HCT116 (cell line): Measurements from ENCODE around the gene KLF16. TPM values are rescaled to one million over a fixed set of nuclear protein-coding genes. Genes with fewer than 3 reads are reported as not detected.

Source experiments
- ATAC-seq: fragments of 200-7000 bp; cut with Tn5 transposase; 2 replicates; pipeline ENCODE4 v1.9.1; 2020; ENCODE audit warnings: mild to moderate bottlenecking, moderate library complexity
- BruUV-seq: library from RNA; stranded (reverse); fragments of 400-500 nt; replicated peaks from 2 replicates; lab custom pipeline; 2021; lab: Mats Ljungman, UMichigan
- CTCF ChIA-PET: fragments of 300-600 bp; sonication (Branson Sonifier 250); formaldehyde crosslinking; loops from one replicate; lab custom pipeline; 2021; ENCODE audit warnings: antibody characterized with exemption; lab: Charles Lee
- POLR2A ChIA-PET: fragments of 300-600, 350-600 bp; sonication (Branson Sonifier 250); formaldehyde crosslinking; loops from one replicate; lab custom pipeline; 2021; ENCODE audit warnings: antibody characterized with exemption; lab: Charles Lee
- RAD21 ChIA-PET, 2 experiments: fragments of 300-600 bp; sonication (Branson Sonifier 250); formaldehyde crosslinking; loops; one replicate each; lab custom pipeline; 2023; ENCODE audit warnings: low total read pairs in 2 of 2; ENCODE audit not compliant: uncharacterized antibody in 2 of 2, unreplicated experiment in 2 of 2, low non-redundant PET in 1 of 2; lab: Charles Lee
- DNase-seq: peaks from one replicate; pipeline ENCODE4 v3.0.0-alpha.2; 2010; ENCODE audit warnings: low read depth, low spot score
- H2AFZ ChIP-seq: fragments of 200-600 bp; shearing (Covaris generic), sonication (generic); 2 replicates; pipeline ENCODE4 v1.6.1; 2017; ENCODE audit warnings: low read depth, mixed run types, mixed read lengths, antibody characterized with exemption, low read length; ENCODE audit not compliant: poor library complexity, severe bottlenecking
- H3K27ac ChIP-seq: 2 replicates; pipeline ENCODE4 v1.5.1; 2012; ENCODE audit warnings: low read depth, low read length
- H3K27me3 ChIP-seq: fragments of 200-600 bp; sonication (generic); 2 replicates; pipeline ENCODE4 v1.6.1; 2016; ENCODE audit warnings: mixed run types, low read length, mixed read lengths; ENCODE audit not compliant: insufficient read depth
- H3K36me3 ChIP-seq, 2 experiments: fragments of 200-500 bp in 1 of 2; fragments of 200-600 bp in 1 of 2; sonication (Bioruptor generic) in 1 of 2; sonication (generic) in 1 of 2; 2 replicates each; pipeline versions ENCODE4 v1.5.1 to v1.6.1; 2014 to 2016; ENCODE audit warnings: low read length in 2 of 2, inconsistent platforms in 1 of 2, mixed read lengths in 1 of 2, mixed run types in 1 of 2; ENCODE audit not compliant: insufficient read depth in 2 of 2, control insufficient read depth in 1 of 2
- H3K4me1 ChIP-seq, 2 experiments: fragments of 200-600 bp in 1 of 2; sonication (generic) in 1 of 2; 2 replicates each; pipeline versions ENCODE4 v1.5.1 to v1.6.1; 2012 to 2017; ENCODE audit warnings: low read length in 2 of 2, inconsistent platforms in 1 of 2, mild to moderate bottlenecking in 1 of 2, mixed read lengths in 1 of 2, mixed run types in 1 of 2, moderate library complexity in 1 of 2; ENCODE audit not compliant: insufficient read depth in 2 of 2, control insufficient read depth in 1 of 2
- H3K4me2 ChIP-seq: fragments of 200-600 bp; sonication (generic); 2 replicates; pipeline ENCODE4 v1.6.1; 2017; ENCODE audit warnings: mixed run types, low read length, mixed read lengths
- H3K4me3 ChIP-seq, 2 experiments: fragments of 200-600 bp in 1 of 2; sonication (generic) in 1 of 2; replicated peaks in 1 of 2; 2 replicates each; pipeline ENCODE4 v1.5.1; 2011 to 2016; ENCODE audit warnings: low read length in 2 of 2, control low read depth in 1 of 2, low read depth in 1 of 2, mild to moderate bottlenecking in 1 of 2, mixed read lengths in 1 of 2, mixed run types in 1 of 2
- H3K79me2 ChIP-seq: fragments of 200-600 bp; sonication (generic); 2 replicates; pipeline ENCODE4 v1.6.1; 2017; ENCODE audit warnings: mild to moderate bottlenecking, mixed run types, low read length, moderate library complexity, mixed read lengths; ENCODE audit not compliant: insufficient read depth
- H3K9ac ChIP-seq: fragments of 200-600 bp; sonication (generic); 2 replicates; pipeline ENCODE4 v1.6.1; 2016; ENCODE audit warnings: low read length, mixed read lengths
- H3K9me2 ChIP-seq: fragments of 200-600 bp; sonication (generic), shearing (Covaris generic); 2 replicates; pipeline ENCODE4 v1.6.1; 2017; ENCODE audit warnings: mixed run types, mild to moderate bottlenecking, moderate library complexity; ENCODE audit not compliant: insufficient read depth
- H3K9me3 ChIP-seq, 2 experiments: fragments of 200-500 bp in 1 of 2; fragments of 200-600 bp in 1 of 2; sonication (Bioruptor generic) in 1 of 2; sonication (generic) in 1 of 2; 2 replicates each; pipeline ENCODE4 v1.6.1; 2014 to 2017; ENCODE audit warnings: low read length in 2 of 2, mixed read lengths in 2 of 2, inconsistent platforms in 1 of 2, low read depth in 1 of 2, mild to moderate bottlenecking in 1 of 2, mixed run types in 1 of 2, moderate library complexity in 1 of 2; ENCODE audit not compliant: control insufficient read depth in 1 of 2, insufficient read depth in 1 of 2
- H4K20me1 ChIP-seq: fragments of 200-600 bp; sonication (generic), shearing (Covaris generic); 2 replicates; pipeline ENCODE4 v1.6.1; 2017; ENCODE audit warnings: mixed run types, mild to moderate bottlenecking, moderate library complexity; ENCODE audit not compliant: insufficient read depth
- CBX3 ChIP-seq: IDR thresholded peaks from 2 replicates; pipeline ENCODE4 v1.6.1; 2012; ENCODE audit warnings: low read depth
- RAD21 ChIP-seq: IDR thresholded peaks from 2 replicates; pipeline ENCODE4 v1.6.1; 2012; ENCODE audit warnings: low read depth, mild to moderate bottlenecking
- TCF7L2 ChIP-seq: IDR thresholded peaks from 2 replicates; pipeline ENCODE4 v1.7.0; 2011; ENCODE audit warnings: borderline replicate concordance, inconsistent platforms; ENCODE audit not compliant: insufficient read depth, insufficient read length; ENCODE audit errors: extremely low read depth
- intact Hi-C: fragments of 100-400 bp; cut with micrococcal nuclease; formaldehyde crosslinking; loops from 2 replicates; pipeline ENCODE4 v1.10.0; 2022
- total RNA-seq: library from RNA; stranded (reverse); gene quantifications from one replicate; pipeline ENCODE4 v1.2.1, GENCODE V29; 2021; ENCODE audit not compliant: unreplicated experiment
- TF ChIP-seq, protein P1 (sequence below), 3 experiments: fragments of 200-600 bp in 1 of 3; sonication (generic) in 1 of 3; IDR thresholded peaks in 2 of 3; conservative IDR thresholded peaks in 1 of 3; 2 replicates each; pipeline ENCODE4 v1.5.1; 2012 to 2017; ENCODE audit warnings: low read depth in 2 of 3, low read length in 2 of 3, antibody characterized with exemption in 1 of 3, borderline replicate concordance in 1 of 3, control low read depth in 1 of 3, mild to moderate bottlenecking in 1 of 3, mixed read lengths in 1 of 3, mixed run types in 1 of 3, moderate library complexity in 1 of 3; ENCODE audit not compliant: insufficient read depth in 1 of 3
- TF ChIP-seq, protein P2 (sequence below): IDR thresholded peaks from 2 replicates; pipeline ENCODE4 v1.6.1; 2012
- TF ChIP-seq, protein P3 (sequence below): IDR thresholded peaks from 2 replicates; pipeline ENCODE4 v1.6.1; 2012; ENCODE audit warnings: low read depth

Gene KLF16
- total RNA-seq, 1 experiment from 2014 or later: 64.3 TPM

DNA sequence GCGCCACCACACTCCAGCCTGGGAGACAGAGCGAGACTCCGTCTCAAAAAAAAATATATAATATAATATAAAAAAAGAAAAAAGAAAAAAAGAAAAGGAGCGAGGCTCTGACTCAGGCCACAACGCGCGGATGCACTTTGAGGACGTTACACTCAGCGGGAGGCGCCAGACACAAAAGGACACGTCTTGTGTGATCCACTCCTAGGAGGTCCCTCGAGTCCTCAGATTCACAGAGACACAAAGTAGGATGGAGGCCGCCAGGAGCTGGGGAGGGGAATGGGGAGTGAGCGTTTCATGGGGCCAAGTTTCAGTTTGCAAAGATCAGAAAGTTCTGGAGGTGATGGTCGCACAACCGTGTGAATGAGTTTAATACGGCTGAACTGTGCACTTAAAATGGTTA lies 30.4 kb upstream of the KLF16 start (continued):
- TF ChIP-seq, protein P1, sequence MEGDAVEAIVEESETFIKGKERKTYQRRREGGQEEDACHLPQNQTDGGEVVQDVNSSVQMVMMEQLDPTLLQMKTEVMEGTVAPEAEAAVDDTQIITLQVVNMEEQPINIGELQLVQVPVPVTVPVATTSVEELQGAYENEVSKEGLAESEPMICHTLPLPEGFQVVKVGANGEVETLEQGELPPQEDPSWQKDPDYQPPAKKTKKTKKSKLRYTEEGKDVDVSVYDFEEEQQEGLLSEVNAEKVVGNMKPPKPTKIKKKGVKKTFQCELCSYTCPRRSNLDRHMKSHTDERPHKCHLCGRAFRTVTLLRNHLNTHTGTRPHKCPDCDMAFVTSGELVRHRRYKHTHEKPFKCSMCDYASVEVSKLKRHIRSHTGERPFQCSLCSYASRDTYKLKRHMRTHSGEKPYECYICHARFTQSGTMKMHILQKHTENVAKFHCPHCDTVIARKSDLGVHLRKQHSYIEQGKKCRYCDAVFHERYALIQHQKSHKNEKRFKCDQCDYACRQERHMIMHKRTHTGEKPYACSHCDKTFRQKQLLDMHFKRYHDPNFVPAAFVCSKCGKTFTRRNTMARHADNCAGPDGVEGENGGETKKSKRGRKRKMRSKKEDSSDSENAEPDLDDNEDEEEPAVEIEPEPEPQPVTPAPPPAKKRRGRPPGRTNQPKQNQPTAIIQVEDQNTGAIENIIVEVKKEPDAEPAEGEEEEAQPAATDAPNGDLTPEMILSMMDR (IDR thresholded peaks at IDR 0.05 in 2 of 3, conservative IDR thresholded peaks at IDR 0.05 in 1 of 3; ENCODE audit: borderline replicate concordance in 1 of 3, insufficient read depth in 1 of 3, low read depth in 2 of 3, low read length in 2 of 3): no peak

DNA sequence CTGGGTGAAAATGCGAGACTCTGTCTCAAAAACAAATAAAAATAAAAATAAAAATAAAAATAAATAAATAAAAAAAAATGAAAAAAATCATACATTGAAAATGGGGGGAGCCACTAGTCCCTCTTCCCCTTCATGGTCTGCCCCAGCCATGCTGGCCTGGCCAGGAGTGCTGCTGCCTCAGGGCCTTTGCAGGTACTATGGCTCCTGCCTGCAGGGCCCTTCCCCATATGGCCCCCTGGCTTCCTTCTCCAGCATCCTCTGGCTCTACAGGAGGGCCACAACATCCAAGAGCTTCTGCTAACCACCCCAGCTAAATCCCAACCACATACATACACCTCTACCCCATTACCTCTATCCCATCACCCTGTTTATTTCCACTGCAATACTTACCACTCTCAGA lies 26.5 kb upstream of the KLF16 start:
- Histone ChIP-seq H3K27ac (no peak overlapping the region), H3K4me1 (peaks cover under 1 to 6% of the 10 kb centered on the region in 2 experiments; a peak in 3 of 4 replicates), H3K9me3 (no peaks in the 10 kb centered on the region), H3K27me3 (no peaks in the 10 kb centered on the region), H3K9me2 (no peaks in the 10 kb centered on the region), H4K20me1 (no peaks in the 10 kb centered on the region), H2AFZ (no peak overlapping the region)
- POLR2A ChIA-PET: no interaction called here
- ATAC-seq (no peak), DNase-seq (no peak)
- CTCF ChIA-PET: no interaction called here
- RAD21 ChIA-PET: no interaction called here
- BruUV-seq: no TSS peak
- TF ChIP-seq, protein P2, sequence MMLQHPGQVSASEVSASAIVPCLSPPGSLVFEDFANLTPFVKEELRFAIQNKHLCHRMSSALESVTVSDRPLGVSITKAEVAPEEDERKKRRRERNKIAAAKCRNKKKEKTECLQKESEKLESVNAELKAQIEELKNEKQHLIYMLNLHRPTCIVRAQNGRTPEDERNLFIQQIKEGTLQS: no peak
- TF ChIP-seq, protein P3, sequence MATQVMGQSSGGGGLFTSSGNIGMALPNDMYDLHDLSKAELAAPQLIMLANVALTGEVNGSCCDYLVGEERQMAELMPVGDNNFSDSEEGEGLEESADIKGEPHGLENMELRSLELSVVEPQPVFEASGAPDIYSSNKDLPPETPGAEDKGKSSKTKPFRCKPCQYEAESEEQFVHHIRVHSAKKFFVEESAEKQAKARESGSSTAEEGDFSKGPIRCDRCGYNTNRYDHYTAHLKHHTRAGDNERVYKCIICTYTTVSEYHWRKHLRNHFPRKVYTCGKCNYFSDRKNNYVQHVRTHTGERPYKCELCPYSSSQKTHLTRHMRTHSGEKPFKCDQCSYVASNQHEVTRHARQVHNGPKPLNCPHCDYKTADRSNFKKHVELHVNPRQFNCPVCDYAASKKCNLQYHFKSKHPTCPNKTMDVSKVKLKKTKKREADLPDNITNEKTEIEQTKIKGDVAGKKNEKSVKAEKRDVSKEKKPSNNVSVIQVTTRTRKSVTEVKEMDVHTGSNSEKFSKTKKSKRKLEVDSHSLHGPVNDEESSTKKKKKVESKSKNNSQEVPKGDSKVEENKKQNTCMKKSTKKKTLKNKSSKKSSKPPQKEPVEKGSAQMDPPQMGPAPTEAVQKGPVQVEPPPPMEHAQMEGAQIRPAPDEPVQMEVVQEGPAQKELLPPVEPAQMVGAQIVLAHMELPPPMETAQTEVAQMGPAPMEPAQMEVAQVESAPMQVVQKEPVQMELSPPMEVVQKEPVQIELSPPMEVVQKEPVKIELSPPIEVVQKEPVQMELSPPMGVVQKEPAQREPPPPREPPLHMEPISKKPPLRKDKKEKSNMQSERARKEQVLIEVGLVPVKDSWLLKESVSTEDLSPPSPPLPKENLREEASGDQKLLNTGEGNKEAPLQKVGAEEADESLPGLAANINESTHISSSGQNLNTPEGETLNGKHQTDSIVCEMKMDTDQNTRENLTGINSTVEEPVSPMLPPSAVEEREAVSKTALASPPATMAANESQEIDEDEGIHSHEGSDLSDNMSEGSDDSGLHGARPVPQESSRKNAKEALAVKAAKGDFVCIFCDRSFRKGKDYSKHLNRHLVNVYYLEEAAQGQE: no peak
- TF ChIP-seq TCF7L2 (no peak), CBX3 (no peak), RAD21 (no peak)
- TF ChIP-seq, all 23 proteins: peak for 0
- Histone ChIP-seq H3K9ac (no peak overlapping the region), H3K36me3 (no peaks in the 10 kb centered on the region), H3K4me3 (no peak overlapping the region), H3K4me2 (no peak overlapping the region), H3K79me2 (peaks cover 2% of the 10 kb centered on the region)
- intact Hi-C loops: no loop called here
